NCI-H2081 treated with DMSO at 0.1 percent for 48 hours (cell line): ENCODE measurements around the gene HOXC13.

Source experiments
- DNase-seq: peaks from one replicate; lab custom pipeline; 2025; lab: John Stamatoyannopoulos, UW

HOXC13 gene

DNA sequence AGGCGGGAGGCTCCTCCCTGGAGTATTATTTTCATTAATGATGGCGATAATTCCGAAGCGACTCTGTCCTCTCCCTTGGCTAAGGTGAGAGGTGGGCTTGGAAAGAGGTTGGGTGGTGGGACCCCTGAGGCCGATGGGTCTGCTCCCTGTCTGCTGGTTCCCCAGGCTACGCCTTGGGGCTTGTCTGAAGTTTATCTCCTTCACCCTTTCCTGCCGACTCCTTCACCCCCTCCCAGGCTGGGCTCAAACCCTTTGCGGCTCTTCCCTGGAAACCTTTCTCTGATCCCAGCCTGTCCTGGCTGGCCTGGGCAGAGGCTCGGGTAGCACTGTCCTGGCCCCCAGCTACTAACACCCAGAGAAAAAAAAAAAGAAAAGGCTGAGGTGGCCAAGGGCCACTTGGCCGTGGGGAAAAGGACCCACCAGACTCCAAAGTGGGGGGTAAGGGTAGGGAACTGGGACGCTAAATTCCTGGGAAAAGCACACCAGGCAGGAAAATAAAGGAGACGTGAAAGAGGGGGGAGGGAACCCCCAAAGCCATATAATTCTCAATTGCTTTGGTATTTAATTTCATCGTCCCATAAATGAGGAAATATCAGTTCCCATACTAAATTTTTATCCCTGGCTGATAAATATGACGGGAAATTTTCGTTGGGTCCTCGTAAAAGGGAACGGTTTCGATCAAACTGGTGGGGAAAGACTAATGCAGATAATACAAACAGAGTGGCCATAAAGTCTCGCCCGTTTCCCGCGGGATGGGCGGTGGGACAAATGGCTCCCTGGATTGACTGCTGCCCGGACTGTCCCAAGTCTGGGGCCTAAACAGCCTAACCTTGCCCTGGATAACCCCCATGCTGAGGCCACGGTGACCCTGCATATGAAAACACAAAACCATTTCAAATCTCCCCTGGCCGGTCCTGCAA, 44.3 kb downstream of the HOXC13 start:
- DNase-seq = no peak

GRCh38 chr12:53983568-53983949, 44.9 kb downstream of the HOXC13 start:
- DNase-seq = no peak

GRCh38 chr12:53983950-53984572, 45.4 kb downstream of the HOXC13 start:
- no peak for DNase-seq

DNA sequence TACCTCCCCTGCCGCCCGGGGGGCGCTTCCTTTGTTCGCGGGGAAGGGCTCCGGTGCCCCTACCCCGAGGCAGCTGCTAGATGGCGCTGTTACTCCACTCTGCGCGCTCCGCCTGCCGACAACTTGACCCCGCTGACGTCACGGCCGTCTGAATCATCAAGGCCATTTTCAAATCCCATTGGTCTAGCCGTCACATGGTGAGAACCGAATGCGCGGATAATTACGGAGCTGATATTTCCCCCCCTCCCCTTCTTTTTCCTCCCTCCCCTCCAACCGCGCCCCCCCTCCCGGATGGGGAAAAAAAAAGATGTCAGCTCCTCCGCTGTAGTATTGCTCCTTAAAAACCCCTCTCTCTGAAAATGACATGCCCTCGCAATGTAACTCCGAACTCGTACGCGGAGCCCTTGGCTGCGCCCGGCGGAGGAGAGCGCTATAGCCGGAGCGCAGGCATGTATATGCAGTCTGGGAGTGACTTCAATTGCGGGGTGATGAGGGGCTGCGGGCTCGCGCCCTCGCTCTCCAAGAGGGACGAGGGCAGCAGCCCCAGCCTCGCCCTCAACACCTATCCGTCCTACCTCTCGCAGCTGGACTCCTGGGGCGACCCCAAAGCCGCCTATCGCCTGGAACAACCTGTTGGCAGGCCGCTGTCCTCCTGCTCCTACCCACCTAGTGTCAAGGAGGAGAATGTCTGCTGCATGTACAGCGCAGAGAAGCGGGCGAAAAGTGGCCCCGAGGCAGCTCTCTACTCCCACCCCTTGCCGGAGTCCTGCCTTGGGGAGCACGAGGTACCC, 46.5 kb downstream of the HOXC13 start, which contains the start of gene HOXC10:
Gene HOXC10 (plus strand): TSS at position 246 of the 791 bp plus-strand sequence. CDS start 114 bp downstream, at position 360.
- DNase-seq = peak; percentile 54

DNA sequence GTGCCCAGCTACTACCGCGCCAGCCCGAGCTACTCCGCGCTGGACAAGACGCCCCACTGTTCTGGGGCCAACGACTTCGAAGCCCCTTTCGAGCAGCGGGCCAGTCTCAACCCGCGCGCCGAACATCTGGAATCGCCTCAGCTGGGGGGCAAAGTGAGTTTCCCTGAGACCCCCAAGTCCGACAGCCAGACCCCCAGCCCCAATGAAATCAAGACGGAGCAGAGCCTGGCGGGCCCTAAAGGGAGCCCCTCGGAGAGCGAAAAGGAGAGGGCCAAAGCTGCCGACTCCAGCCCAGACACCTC, 47.0 kb downstream of the HOXC13 start:
- no peak for DNase-seq

GRCh38 chr12:53985994-53986685, 47.5 kb downstream of the HOXC13 start:
- DNase-seq = no peak

DNA sequence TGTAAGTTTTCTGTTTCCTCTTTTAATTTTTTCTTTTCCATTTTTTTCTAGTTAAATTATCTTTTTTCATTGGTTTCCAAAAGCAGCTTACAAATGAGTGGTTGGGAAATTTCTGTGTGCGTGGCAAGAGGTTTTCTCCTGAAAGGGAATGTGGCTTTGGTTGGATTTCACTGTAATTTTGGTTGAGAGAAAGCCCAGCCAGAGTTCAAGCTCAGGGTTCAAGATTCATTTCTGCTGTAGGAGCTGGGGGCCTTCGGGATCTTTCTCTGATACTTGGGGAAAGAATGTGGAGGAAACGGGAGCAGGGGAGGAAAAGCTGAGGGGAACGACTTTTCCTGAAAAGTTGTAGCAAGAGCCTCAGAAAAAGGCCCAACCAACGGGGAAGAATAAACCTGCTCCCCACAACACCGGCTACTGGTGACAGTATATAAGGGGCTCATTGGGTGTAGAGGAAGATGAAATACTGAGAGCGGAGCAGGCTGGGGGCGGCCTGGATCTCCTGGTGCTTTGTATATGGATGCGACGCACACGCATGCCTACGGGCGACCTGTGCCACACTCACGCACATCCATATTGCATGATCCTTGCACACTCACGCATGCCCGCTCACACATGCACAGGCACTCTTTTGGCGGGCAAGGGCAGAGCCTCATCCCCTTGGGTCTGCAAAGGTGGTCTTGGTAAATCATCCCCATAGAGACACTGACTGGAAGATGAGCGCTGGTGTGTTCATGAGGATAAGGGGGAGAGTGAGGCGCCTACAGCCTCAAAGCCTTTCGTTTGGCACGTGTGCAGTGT, 48.3 kb downstream of the HOXC13 start:
- no peak for DNase-seq

GRCh38 chr12:53987787-53988230, 49.2 kb downstream of the HOXC13 start:
- DNase-seq = no peak

GRCh38 chr12:53988541-53989226, 50.1 kb downstream of the HOXC13 start:
- DNase-seq = no peak

GRCh38 chr12:53989227-53990113, 50.8 kb downstream of the HOXC13 start:
- DNase-seq = no peak

DNA sequence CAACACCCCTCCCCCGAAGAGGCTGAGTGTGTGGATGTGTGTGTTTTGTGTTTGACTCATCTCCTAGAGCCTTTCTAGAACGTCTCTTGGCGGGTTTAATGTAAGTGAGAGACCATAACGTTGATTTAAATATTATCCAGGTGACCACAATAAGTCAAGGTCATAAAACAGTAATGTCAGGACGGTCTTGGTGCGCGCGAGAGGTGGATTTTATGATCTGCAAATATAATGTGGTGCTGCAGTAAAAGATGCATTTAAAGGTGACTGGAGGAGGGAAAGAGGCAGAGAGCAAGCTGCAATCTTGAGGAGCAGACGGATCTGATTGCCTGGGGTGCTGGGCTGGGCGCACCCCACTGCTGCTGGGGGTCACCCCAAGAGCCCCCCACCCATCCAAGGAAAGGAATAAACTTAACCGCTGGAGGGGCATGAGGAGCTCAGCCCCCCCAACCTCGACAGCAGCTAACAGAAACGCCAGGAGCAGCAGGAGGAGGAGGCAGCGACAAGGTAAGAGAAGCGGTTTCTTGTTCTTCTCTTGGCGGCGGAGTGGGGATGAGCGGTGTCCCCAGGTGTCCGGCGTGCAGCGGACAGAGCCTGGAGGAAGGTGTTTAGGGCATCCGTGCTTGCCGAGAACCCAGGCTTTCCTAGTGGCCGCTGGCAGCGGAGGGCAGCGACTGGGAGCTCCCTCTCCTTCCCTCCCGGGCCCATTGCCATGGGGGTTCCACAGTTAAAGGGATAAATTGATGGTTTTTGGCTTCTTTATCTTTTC, 51.9 kb downstream of the HOXC13 start:
- DNase-seq = no peak

- DNase-seq = no peak
These were observed 52.4 kb downstream of the HOXC13 start for GRCh38 chr12:53991077-53991460.

- no peak for DNase-seq
These were observed 53.8 kb downstream of the HOXC13 start for GRCh38 chr12:53992377-53992889.

DNA sequence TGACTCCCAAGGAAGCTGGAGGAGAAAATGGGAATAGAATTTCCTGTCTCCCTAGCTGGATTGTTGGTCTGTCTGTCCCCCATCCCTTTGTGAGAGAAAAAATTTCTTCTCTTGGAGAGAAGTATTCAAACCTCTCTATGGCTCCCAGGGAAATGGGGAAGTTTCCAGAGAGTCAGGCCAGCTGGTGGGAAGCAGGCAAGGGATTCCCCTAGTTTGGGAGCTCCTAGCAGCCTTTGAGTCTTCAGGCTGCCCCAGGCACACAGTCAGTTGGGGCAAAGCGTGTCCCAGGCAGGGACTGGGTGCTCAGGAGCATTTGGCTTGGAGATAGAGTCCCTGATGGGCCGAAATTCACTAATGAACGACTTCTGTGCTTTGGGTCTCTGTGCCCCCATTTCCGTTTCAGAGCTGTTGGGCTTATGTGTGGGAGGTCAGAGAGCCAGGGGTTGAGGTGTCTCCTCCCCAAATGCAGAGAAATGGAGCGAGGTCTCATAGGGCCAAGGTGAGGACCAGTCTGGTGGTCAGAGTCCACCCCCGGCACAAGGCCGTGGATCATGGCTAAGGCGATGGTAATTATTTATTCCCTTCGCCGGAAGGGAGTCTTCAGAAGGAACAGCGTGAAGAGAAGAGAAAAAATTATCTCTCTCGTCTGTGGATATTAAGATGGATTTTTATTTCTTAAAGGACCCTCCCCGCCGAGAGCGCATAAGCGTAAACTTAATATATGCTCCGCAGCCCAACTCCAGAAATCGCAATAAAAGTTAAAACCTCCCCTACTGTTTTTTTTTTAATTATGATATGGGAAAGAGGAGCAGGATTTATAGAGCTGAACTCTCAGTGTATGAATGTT, 54.8 kb downstream of the HOXC13 start:
- DNase-seq = no peak

GRCh38 chr12:53994009-53994263, 55.3 kb downstream of the HOXC13 start:
- DNase-seq = no peak

GRCh38 chr12:53994264-53995001, 55.8 kb downstream of the HOXC13 start:
- no peak for DNase-seq

DNA sequence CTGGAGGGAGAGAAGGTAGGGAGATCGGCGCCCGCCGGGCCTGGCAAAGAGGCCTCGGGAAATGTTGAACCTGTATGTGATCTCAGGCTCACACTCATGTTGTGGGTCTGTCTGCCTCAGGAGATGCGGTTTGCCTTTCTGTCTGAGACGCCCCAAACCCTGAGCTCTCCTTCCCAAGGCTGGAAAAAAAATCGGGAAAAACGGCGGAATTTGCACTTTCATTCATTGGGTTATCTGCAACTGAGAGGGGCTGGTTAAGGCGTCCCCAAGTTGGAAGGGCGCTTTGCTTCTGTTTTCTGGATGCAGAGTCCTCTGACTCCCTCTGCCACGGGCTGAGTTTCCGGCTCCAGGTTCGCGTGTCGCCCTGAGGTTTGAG, 56.4 kb downstream of the HOXC13 start:
- DNase-seq = no peak
